H1 (cell line): Measurements from ENCODE around the gene TMEM258. TPM values are rescaled to one million over a fixed set of nuclear protein-coding genes. Genes with fewer than 3 reads are reported as not detected.

Source experiments
- CTCF ChIA-PET: fragments of 300-600 bp; sonication (Branson Sonifier 250); formaldehyde crosslinking; loops from one replicate; lab custom pipeline; 2021; ENCODE audit not compliant: partially characterized antibody; lab: Charles Lee
- POLR2A ChIA-PET: fragments of 300-600 bp; sonication (Branson Sonifier 250); formaldehyde crosslinking; loops from one replicate; lab custom pipeline; 2021; ENCODE audit warnings: inconsistent platforms; ENCODE audit not compliant: partially characterized antibody; lab: Charles Lee
- DNase-seq, 2 experiments: peaks; one replicate each; pipeline versions ENCODE4 v3.0.0 to v3.0.0-alpha.2; 2010 to 2022; ENCODE audit warnings: low spot score in 2 of 2, low read depth in 1 of 2, mixed read lengths in 1 of 2
- FAIRE-seq: peaks from 2 replicates; lab custom pipeline; 2011; peaks lifted over from hg19 to GRCh38; lab: Jason Lieb, UNC
- H2AFZ ChIP-seq: 2 replicates; pipeline ENCODE4 v1.8.1; 2012; ENCODE audit warnings: low read length, inconsistent platforms
- H2AK5ac ChIP-seq: 2 replicates; pipeline ENCODE4 v1.6.1; 2013; ENCODE audit warnings: low read depth, low read length
- H2BK120ac ChIP-seq: replicated peaks from 2 replicates; pipeline ENCODE3; 2013; ENCODE audit warnings: low read depth, low read length, inconsistent platforms
- H2BK12ac ChIP-seq: 2 replicates; pipeline ENCODE4 v1.6.1; 2013; ENCODE audit warnings: low read depth, low read length
- H2BK15ac ChIP-seq: 2 replicates; pipeline ENCODE4 v1.6.1; 2013; ENCODE audit warnings: low read length
- H2BK20ac ChIP-seq: 2 replicates; pipeline ENCODE4 v1.6.1; 2013; ENCODE audit warnings: low read length
- H2BK5ac ChIP-seq: 2 replicates; pipeline ENCODE4 v1.6.1; 2013; ENCODE audit warnings: low read depth, low read length
- H3K14ac ChIP-seq: 2 replicates; pipeline ENCODE4 v1.6.1; 2013; ENCODE audit warnings: inconsistent platforms; ENCODE audit not compliant: insufficient read length
- H3K18ac ChIP-seq: 2 replicates; pipeline ENCODE4 v1.6.1; 2013; ENCODE audit warnings: low read length; ENCODE audit errors: extremely low read depth
- H3K23ac ChIP-seq: 2 replicates; pipeline ENCODE4 v1.6.1; 2013; ENCODE audit warnings: inconsistent platforms; ENCODE audit not compliant: insufficient read length
- H3K23me2 ChIP-seq: 2 replicates; pipeline ENCODE4 v1.6.1; 2013; ENCODE audit warnings: low read depth, low read length
- H3K27ac ChIP-seq: 2 replicates; pipeline ENCODE4 v1.6.1; 2011; ENCODE audit warnings: low read depth, low read length, inconsistent platforms
- H3K27me3 ChIP-seq, 4 experiments: replicated peaks in 1 of 4; 1 replicate in 1 of 4; 2 replicates in 3 of 4; pipeline versions ENCODE4 v1.6.1 to v1.8.1; 2011 to 2013; ENCODE audit warnings: low read length in 3 of 4, mild to moderate bottlenecking in 3 of 4, inconsistent platforms in 2 of 4, mixed read lengths in 2 of 4, moderate library complexity in 1 of 4; ENCODE audit not compliant: control insufficient read depth in 3 of 4, insufficient read depth in 3 of 4; ENCODE audit errors: extremely low read depth in 1 of 4
- H3K36me3 ChIP-seq, 4 experiments: 2 replicates each; pipeline versions ENCODE4 v1.6.1 to v1.8.1; 2011 to 2013; ENCODE audit warnings: mild to moderate bottlenecking in 4 of 4, low read length in 3 of 4, moderate library complexity in 2 of 4, control low read depth in 1 of 4, inconsistent platforms in 1 of 4; ENCODE audit not compliant: insufficient read depth in 4 of 4, control insufficient read depth in 2 of 4
- H3K4ac ChIP-seq: replicated peaks from 2 replicates; pipeline ENCODE3; 2013; ENCODE audit warnings: low read length, low read depth, mixed read lengths, inconsistent platforms; ENCODE audit not compliant: insufficient read length
- H3K4me1 ChIP-seq, 4 experiments: replicated peaks in 1 of 4; 1 replicate in 1 of 4; 2 replicates in 3 of 4; pipeline versions ENCODE4 v1.6.1 to v1.8.1; 2011 to 2013; ENCODE audit warnings: low read length in 3 of 4, inconsistent platforms in 2 of 4, mixed read lengths in 1 of 4; ENCODE audit not compliant: insufficient read depth in 4 of 4, control insufficient read depth in 3 of 4
- H3K4me2 ChIP-seq, 2 experiments: 2 replicates each; pipeline versions ENCODE4 v1.6.1 to v1.8.1; 2011 to 2013; ENCODE audit warnings: low read depth in 2 of 2, low read length in 2 of 2, control low read depth in 1 of 2, inconsistent platforms in 1 of 2, mild to moderate bottlenecking in 1 of 2; ENCODE audit not compliant: insufficient read depth in 1 of 2
- H3K4me3 ChIP-seq, 4 experiments: fragments of 200-600, 300-600 bp in 1 of 4; sonication (generic), shearing (Covaris generic), sonication (Bioruptor Twin) in 1 of 4; 2 replicates each; pipeline versions ENCODE4 v1.5.1 to v1.8.1; 2011 to 2016; ENCODE audit warnings: low read length in 4 of 4, low read depth in 3 of 4, control low read depth in 2 of 4, inconsistent platforms in 2 of 4, mild to moderate bottlenecking in 2 of 4, mixed read lengths in 1 of 4, moderate library complexity in 1 of 4; ENCODE audit not compliant: insufficient read depth in 2 of 4; ENCODE audit errors: extremely low read depth in 1 of 4
- H3K56ac ChIP-seq: replicated peaks from 2 replicates; pipeline ENCODE3; 2013; ENCODE audit warnings: low read depth, mild to moderate bottlenecking, mixed read lengths, low read length, inconsistent platforms; ENCODE audit not compliant: insufficient read length
- H3K79me1 ChIP-seq: 2 replicates; pipeline ENCODE4 v1.6.1; 2013; ENCODE audit warnings: low read depth, low read length, control low read depth
- H3K79me2 ChIP-seq, 2 experiments: 2 replicates each; pipeline versions ENCODE4 v1.6.1 to v1.8.1; 2012 to 2013; ENCODE audit warnings: low read length in 2 of 2, mild to moderate bottlenecking in 2 of 2, inconsistent platforms in 1 of 2; ENCODE audit not compliant: insufficient read depth in 2 of 2, control insufficient read depth in 1 of 2
- H3K9ac ChIP-seq, 4 experiments: replicated peaks in 1 of 4; 1 replicate in 1 of 4; 2 replicates in 3 of 4; pipeline versions ENCODE4 v1.6.1 to v1.8.1; 2011 to 2013; ENCODE audit warnings: low read depth in 3 of 4, low read length in 3 of 4, control low read depth in 2 of 4, mild to moderate bottlenecking in 2 of 4, moderate library complexity in 2 of 4, inconsistent platforms in 1 of 4; ENCODE audit errors: extremely low read depth in 1 of 4
- H3K9me3 ChIP-seq, 2 experiments: 2 replicates each; pipeline versions ENCODE4 v1.6.1 to v1.8.1; 2012 to 2013; ENCODE audit warnings: mild to moderate bottlenecking in 2 of 2, moderate library complexity in 2 of 2, control low read depth in 1 of 2, inconsistent platforms in 1 of 2, low read depth in 1 of 2, low read length in 1 of 2, mixed read lengths in 1 of 2; ENCODE audit not compliant: insufficient read depth in 2 of 2
- H4K20me1 ChIP-seq, 2 experiments: replicated peaks in 1 of 2; 2 replicates each; pipeline versions ENCODE3 to v1.8.1; 2011 to 2013; ENCODE audit warnings: inconsistent platforms in 2 of 2, low read length in 2 of 2, mild to moderate bottlenecking in 1 of 2; ENCODE audit not compliant: insufficient read depth in 2 of 2, control insufficient read depth in 1 of 2
- H4K5ac ChIP-seq: 2 replicates; pipeline ENCODE4 v1.6.1; 2013; ENCODE audit warnings: low read length, low read depth, mixed read lengths, inconsistent platforms; ENCODE audit not compliant: insufficient read length
- H4K8ac ChIP-seq: 2 replicates; pipeline ENCODE4 v1.8.0; 2013; ENCODE audit warnings: mild to moderate bottlenecking, moderate library complexity, low read length, inconsistent platforms; ENCODE audit not compliant: insufficient read depth; ENCODE audit errors: extremely low read depth
- H4K91ac ChIP-seq: replicated peaks from 2 replicates; pipeline ENCODE3; 2013; ENCODE audit warnings: low read length, mixed read lengths, inconsistent platforms; ENCODE audit not compliant: insufficient read length
- CTBP2 ChIP-seq: IDR thresholded peaks from 2 replicates; pipeline ENCODE4 v1.7.0; 2011; ENCODE audit warnings: borderline replicate concordance, mild to moderate bottlenecking, moderate library complexity, mixed read lengths, low read length; ENCODE audit not compliant: insufficient read depth, insufficient read length
- KDM4A ChIP-seq: IDR thresholded peaks from one replicate; pipeline ENCODE4 v1.7.1; 2012; ENCODE audit warnings: low read depth, mild to moderate bottlenecking, moderate library complexity, low read length, inconsistent platforms; ENCODE audit not compliant: severe bottlenecking
- MAFK ChIP-seq: IDR thresholded peaks from 2 replicates; pipeline ENCODE4 v1.6.1; 2012; ENCODE audit warnings: low read depth, mild to moderate bottlenecking, improper control_type of control experiment, low read length
- TEAD4 ChIP-seq: IDR thresholded peaks from 2 replicates; pipeline ENCODE4 v1.6.1; 2012; ENCODE audit warnings: low read depth, low read length, inconsistent platforms, mixed read lengths
- WGBS, 2 experiments: shearing (Covaris generic) in 1 of 2; methylation state at CpG; one replicate each; pipeline versions ENCODE4 v1.1.6 to v1.1.7; 2013 to 2015; ENCODE audit warnings: low lambda C conversion rate in 2 of 2, mixed read lengths in 2 of 2, inconsistent platforms in 1 of 2, low coverage in 1 of 2, missing lambda C conversion rate in 1 of 2; ENCODE audit not compliant: insufficient replicate concordance in 2 of 2, insufficient coverage in 1 of 2, insufficient read length in 1 of 2; ENCODE audit errors: extremely low coverage in 1 of 2, missing lambda C conversion rate in 1 of 2; 5-methylcytosine and 5-hydroxymethylcytosine counted together
- polyA plus RNA-seq, 7 experiments: library from polyadenylated mRNA; depleted of rRNA in 3 of 7; stranded (reverse) in 5 of 7; unstranded in 2 of 7; fragments of >200 nt in 5 of 7; fragments of 200-250 nt in 2 of 7; gene quantifications; 1 replicate in 5 of 7; 2 replicates in 1 of 7; 4 replicates in 1 of 7; pipeline versions ENCODE4 v1.2.1 to v1.2.3, GENCODE V29; 2011 to 2013; ENCODE audit warnings: missing spikeins in 2 of 7, mixed read lengths in 2 of 7
- total RNA-seq: library from RNA; stranded (reverse); fragmentation: NEBNext Ultra II Directional; extraction: Animal tissue kit (Norgen Biotek cat#: 25700); gene quantifications from 2 replicates; pipeline ENCODE4 v1.2.1, GENCODE V29; 2021

Gene TMEM258
- total and polyA plus RNA-seq, 2 of the 8 experiments (the other 6 are each of a cell fraction or from before 2014, with no cell fraction given), result 186 to 759 TPM

- Histone ChIP-seq H3K79me2 (peaks cover 8 to 58% of the 10 kb centered on the region in 2 experiments), H2AFZ (no peak overlapping the region), H2BK5ac (no peak overlapping the region), H3K23ac (no peak overlapping the region), H3K4ac (no peak overlapping the region), H3K4me2 (no peak overlapping the region; a peak in 1 of 4 replicates), H2BK120ac (no peak overlapping the region), H3K27ac (no peak overlapping the region), H3K4me1 (0 out of 7 replicates have a peak, but pooled peaks cover 0 to 2% (median 0%) of the 10 kb centered on the region in 4 experiments), H3K4me3 (no peak overlapping the region), H3K18ac (no peak overlapping the region), H4K91ac (no peak overlapping the region), H3K36me3 (peaks cover 8 to 30% (median 26%) of the 10 kb centered on the region in 4 experiments; a peak in 7 of 8 replicates), H4K20me1 (peaks cover 4 to 6% of the 10 kb centered on the region in 2 experiments), H2BK12ac (no peak overlapping the region), H3K56ac (no peak overlapping the region), H3K27me3 (no peaks in the 10 kb centered on the region), H3K14ac (no peak overlapping the region), H3K9me3 (no peaks in the 10 kb centered on the region), H3K23me2 (peaks cover 2% of the 10 kb centered on the region; the same call in 1 of the 2 replicates), H3K79me1 (no peaks in the 10 kb centered on the region; the same call in 1 of the 2 replicates), H2BK20ac (no peak overlapping the region), H2BK15ac (no peak overlapping the region), H4K8ac (no peak overlapping the region), H3K9ac (no peak overlapping the region), H4K5ac (no peak overlapping the region), H2AK5ac (no peak overlapping the region)
- TF ChIP-seq MAFK, result no peak
- no peak for TF ChIP-seq TEAD4
- no peak for TF ChIP-seq CTBP2
- no peak for TF ChIP-seq KDM4A
- DNase-seq (no peak), FAIRE-seq (no peak)
- 90% methylated on average over 4 of the region's 4 CpGs; no CpG with 5 or more reads in 1 of the 2 experiments for whole genome bisulfite sequencing, 2 experiments
- ChIA-PET POLR2A (interaction anchor here (0.7 to 20.9 kb wide), 6 partner anchors 10 to 199 kb away, joined by 3 to 354 read pairs (median 4); partner anchors contain the start of gene FADS1), CTCF (interaction anchor here (4.1 to 10.1 kb wide), 3 partner anchors 12 to 46 kb away, joined by 24 to 118 read pairs (median 45); partner anchors contain the start of gene FADS1)
Observed at GRCh38 chr11:61794579-61794978, 2.2 kb upstream of the TMEM258 start.
